Kidney (tissue), 14 donors: ENCODE data around the gene ING4. TPM values are rescaled to one million over a fixed set of nuclear protein-coding genes. Genes with fewer than 3 reads are reported as not detected.
A peak's percentile ranks its signal among the peaks of the same experiment; 100 is the strongest.

ENCODE experiments used
- DNase-seq, 5 donors: peaks; one replicate each; pipeline ENCODE4 v3.0.0-alpha.2; 2013 to 2020
- FAIRE-seq: peaks from 2 replicates; lab custom pipeline; 2012; peaks lifted over from hg19 to GRCh38; lab: Jason Lieb, UNC
- H3K27ac ChIP-seq, 2 donors: one replicate each; pipeline ENCODE4 v1.7.0; 2013; ENCODE audit warnings: low read depth in 2 of 2, low read length in 2 of 2, inconsistent platforms in 1 of 2
- H3K27me3 ChIP-seq: one replicate; pipeline ENCODE4 v1.7.1; 2013; ENCODE audit warnings: low read length, inconsistent platforms; ENCODE audit not compliant: control insufficient read depth, insufficient read depth
- H3K36me3 ChIP-seq, 3 donors: one replicate each; pipeline versions ENCODE4 v1.7.0 to v1.7.1; 2013; ENCODE audit warnings: low read length in 3 of 3, control low read depth in 1 of 3, inconsistent platforms in 1 of 3; ENCODE audit not compliant: insufficient read depth in 3 of 3, control insufficient read depth in 2 of 3
- H3K4me1 ChIP-seq, 3 donors: one replicate each; pipeline versions ENCODE4 v1.7.0 to v1.7.1; 2013; ENCODE audit warnings: low read length in 3 of 3, inconsistent platforms in 1 of 3, low read depth in 1 of 3; ENCODE audit not compliant: control insufficient read depth in 2 of 3, insufficient read depth in 2 of 3
- H3K4me3 ChIP-seq, 3 donors: one replicate each; pipeline versions ENCODE4 v1.7.0 to v1.8.1; 2013; ENCODE audit warnings: low read length in 3 of 3, control low read depth in 1 of 3, inconsistent platforms in 1 of 3
- H3K9ac ChIP-seq, 3 donors: one replicate each; pipeline versions ENCODE4 v1.7.0 to v1.7.1; 2013; ENCODE audit warnings: low read length in 3 of 3, control low read depth in 1 of 3, inconsistent platforms in 1 of 3
- H3K9me3 ChIP-seq, 3 donors: one replicate each; pipeline versions ENCODE4 v1.7.0 to v1.7.1; 2013; ENCODE audit warnings: low read length in 3 of 3, control low read depth in 1 of 3, inconsistent platforms in 1 of 3; ENCODE audit not compliant: control insufficient read depth in 2 of 3, insufficient read depth in 1 of 3
- CTCF ChIP-seq: IDR thresholded peaks from 3 replicates; pipeline ENCODE4 v1.5.1; 2012; ENCODE audit warnings: mild to moderate bottlenecking, moderate library complexity, borderline replicate concordance; ENCODE audit not compliant: insufficient read depth; ENCODE audit errors: extremely low read depth
- intact Hi-C: fragments of 100-400 bp; cut with DNase I; formaldehyde crosslinking; loops from one replicate; pipeline ENCODE4 v1.11.1; 2022
- polyA plus RNA-seq: library from polyadenylated mRNA; stranded (reverse); fragments of 350-450 nt; fragmentation: Illumina TruSeq; extraction: RNeasy Lipid Tissue Mini Kit (QIAGEN cat#74804); gene quantifications from one replicate; pipeline ENCODE4 v1.2.3, GENCODE V29; 2014; ENCODE audit warnings: low read depth, low replicate concordance; ENCODE audit not compliant: insufficient read depth
- total RNA-seq: library from RNA; stranded (reverse); fragmentation: NEBNext Ultra II Directional; extraction: Animal tissue kit (Norgen Biotek cat#: 25700); gene quantifications from one replicate; pipeline ENCODE4 v1.2.1, GENCODE V29; 2021
- donor health status: control.
- donor health status: control.
- donor health status: control.
- donor health status: control.
- donor health status: control.
- donor health status: DM: yes; HTN: yes; CAD: no.
- donor health status: Normal renal cell carcinoma (clear cell type).

The ING4 gene
- total and polyA plus RNA-seq, 2 donors from 2014 or later = 42.6 to 56.0 TPM

GRCh38 chr12:6653342-6653741 is 9.6 kb downstream of the ING4 start:
- intact Hi-C loops = no loop called here
- H3K9me3 ChIP-seq = no peaks in the 10 kb centered on the region
- no peaks in the 10 kb centered on the region for H3K27me3 ChIP-seq
- DNase-seq (no peak), FAIRE-seq (no peak)
- no peaks in the 10 kb centered on the region for H3K4me1 ChIP-seq
- H3K27ac ChIP-seq = no peak overlapping the region
- no peak for TF ChIP-seq CTCF
- peaks cover 5 to 43% (median 28%) of the 10 kb centered on the region in 3 donors for H3K36me3 ChIP-seq
- no peak overlapping the region for H3K9ac ChIP-seq
- H3K4me3 ChIP-seq = no peak overlapping the region

DNA sequence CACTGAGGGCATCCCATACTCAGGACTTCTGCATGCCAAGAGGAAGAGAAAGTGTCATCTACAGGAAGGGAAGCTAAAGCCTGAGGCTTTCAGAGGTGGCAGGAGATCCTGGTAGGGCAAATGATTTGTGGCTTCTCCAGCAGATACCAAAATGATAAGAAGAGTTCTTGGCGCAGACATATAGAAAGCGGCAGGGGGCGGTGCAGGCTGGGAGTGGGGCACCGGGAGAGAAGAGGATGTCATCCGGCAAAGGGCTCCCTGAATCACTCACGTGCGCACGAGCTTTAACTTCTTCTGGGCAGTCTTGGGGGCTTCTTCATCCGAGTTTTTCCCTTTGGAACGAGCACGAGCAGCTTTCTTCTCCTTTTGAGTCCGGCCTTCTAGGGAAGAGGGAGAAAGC is 10.5 kb downstream of the ING4 start:
- FAIRE-seq (no peak), DNase-seq (no peak)
- intact Hi-C loops = no loop called here
- no peak for TF ChIP-seq CTCF
- Histone ChIP-seq H3K27ac (no peak overlapping the region), H3K4me1 (no peaks in the 10 kb centered on the region), H3K36me3 (peaks cover 5 to 47% (median 28%) of the 10 kb centered on the region in 3 donors), H3K9me3 (no peaks in the 10 kb centered on the region), H3K9ac (no peak overlapping the region), H3K4me3 (no peak overlapping the region), H3K27me3 (no peaks in the 10 kb centered on the region)

- Histone ChIP-seq H3K9me3 (no peaks in the 10 kb centered on the region), H3K9ac (no peak overlapping the region), H3K27me3 (no peaks in the 10 kb centered on the region), H3K4me3 (no peak overlapping the region), H3K4me1 (peaks cover 0 to 2% (median 0%) of the 10 kb centered on the region in 3 donors), H3K36me3 (peaks cover 5 to 39% (median 22%) of the 10 kb centered on the region in 3 donors), H3K27ac (no peak overlapping the region)
- intact Hi-C loops = no loop called here
- no peak for FAIRE-seq
- no peak for TF ChIP-seq CTCF
- DNase-seq = no peak
Observed at GRCh38 chr12:6650832-6651231, 12.1 kb downstream of the ING4 start.

GRCh38 chr12:6647083-6647604 is 15.8 kb downstream of the ING4 start, which contains the start of gene ACRBP:
Gene ACRBP, minus strand, starts transcription at chr12:6647432. Its CDS starts 66 bp downstream, at chr12:6647366.
- H3K9me3 ChIP-seq = no peaks in the 10 kb centered on the region
- intact Hi-C loops = no loop called here
- no peak within 1 kb of the TSS for H3K27ac ChIP-seq
- H3K27me3 ChIP-seq = no peaks in the 10 kb centered on the region
- H3K4me1 ChIP-seq = peaks cover 0 to 4% (median 0%) of the 10 kb centered on the region in 3 donors
- TF ChIP-seq CTCF = no peak
- DNase-seq (peak; percentile 72 to 90 (median 84)), FAIRE-seq (no peak)
- H3K4me3 ChIP-seq = peak within 1 kb of the TSS; percentile 28 to 51 (median 46)
- H3K9ac ChIP-seq = peak within 1 kb of the TSS in 1 of 3 donors; percentile 73
- peaks cover 3 to 21% (median 14%) of the 10 kb centered on the region in 3 donors for H3K36me3 ChIP-seq
